Neutrophil (primary cell): ENCODE results near the gene CPAMD8.

Experiments used
- H3K27ac ChIP-seq: fragments of 200-600 bp; sonication (generic); 2 replicates; pipeline ENCODE4 v1.5.1; 2016; ENCODE audit warnings: mild to moderate bottlenecking, moderate library complexity
- H3K27me3 ChIP-seq: fragments of 200-600 bp; sonication (generic); 2 replicates; pipeline ENCODE4 v1.6.0; 2016; ENCODE audit warnings: mild to moderate bottlenecking
- H3K36me3 ChIP-seq: fragments of 200-600 bp; sonication (generic); 2 replicates; pipeline ENCODE4 v1.5.1; 2017
- H3K4me1 ChIP-seq, 2 experiments: fragments of 200-600 bp in 1 of 2; sonication (generic) in 1 of 2; 1 replicate in 1 of 2; 2 replicates in 1 of 2; pipeline versions ENCODE4 v1.5.1 to v1.6.1; 2013 to 2016; ENCODE audit warnings: low read depth in 1 of 2, low read length in 1 of 2, mild to moderate bottlenecking in 1 of 2, moderate library complexity in 1 of 2; ENCODE audit not compliant: control insufficient read depth in 1 of 2, insufficient read depth in 1 of 2
- H3K4me3 ChIP-seq, 2 experiments: fragments of 200-600 bp in 1 of 2; sonication (generic) in 1 of 2; 1 replicate in 1 of 2; 2 replicates in 1 of 2; pipeline ENCODE4 v1.5.1; 2013 to 2016; ENCODE audit warnings: low read depth in 1 of 2, low read length in 1 of 2, mild to moderate bottlenecking in 1 of 2, moderate library complexity in 1 of 2
- H3K9me3 ChIP-seq: fragments of 200-600 bp; sonication (generic); 2 replicates; pipeline ENCODE4 v1.5.1; 2016
- CTCF ChIP-seq: fragments of 200-600 bp; sonication (generic); IDR thresholded peaks from 2 replicates; pipeline ENCODE4 v1.5.1; 2016; ENCODE audit warnings: antibody characterized with exemption

The CPAMD8 gene

DNA sequence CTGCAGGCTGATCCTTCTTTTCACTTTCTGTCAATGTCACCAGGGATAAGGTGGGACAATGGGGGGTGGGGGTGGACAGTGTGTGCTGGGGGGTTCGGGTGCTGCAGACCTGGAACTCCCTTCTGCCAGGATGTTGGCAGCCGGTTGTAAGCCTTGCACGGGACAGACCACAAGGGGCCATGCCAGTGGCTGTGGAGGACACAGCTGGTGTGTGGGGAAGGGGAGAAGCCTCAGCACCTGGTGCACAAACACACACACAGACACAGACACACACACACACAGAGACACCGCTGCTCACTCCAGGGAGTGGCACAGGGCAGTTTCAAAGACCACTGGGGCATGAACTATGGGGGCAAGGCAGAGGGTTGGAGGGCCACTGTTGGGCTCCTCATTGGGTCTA, 134.2 kb downstream of the CPAMD8 start:
- H3K27me3 ChIP-seq: peaks cover 91% of the 10 kb centered on the region
- no peak overlapping the region for H3K27ac ChIP-seq

GRCh38 chr19:16891696-16892382, 134.8 kb downstream of the CPAMD8 start:
- Histone ChIP-seq H3K36me3 (no peaks in the 10 kb centered on the region), H3K4me3 (no peak overlapping the region), H3K27me3 (peaks cover 94% of the 10 kb centered on the region), H3K9me3 (no peaks in the 10 kb centered on the region), H3K27ac (no peak overlapping the region), H3K4me1 (peaks cover 6 to 11% of the 10 kb centered on the region in 2 experiments)
- TF ChIP-seq CTCF: no peak

More for the DNA sequence above, 134.2 kb downstream of the CPAMD8 start:
- Histone ChIP-seq H3K4me1 (peaks cover 6 to 16% of the 10 kb centered on the region in 2 experiments), H3K9me3 (no peaks in the 10 kb centered on the region), H3K4me3 (no peak overlapping the region), H3K36me3 (no peaks in the 10 kb centered on the region)
- TF ChIP-seq CTCF: no peak

- peaks cover 0 to 4% of the 10 kb centered on the region in 2 experiments for H3K4me1 ChIP-seq
- H3K9me3 ChIP-seq: no peaks in the 10 kb centered on the region
- H3K36me3 ChIP-seq: no peaks in the 10 kb centered on the region
- H3K27me3 ChIP-seq: peaks cover 81% of the 10 kb centered on the region
- TF ChIP-seq CTCF: no peak
- H3K4me3 ChIP-seq: no peak overlapping the region
- H3K27ac ChIP-seq: no peak overlapping the region
Observed at GRCh38 chr19:16890461-16891184, 136.0 kb downstream of the CPAMD8 start.

DNA sequence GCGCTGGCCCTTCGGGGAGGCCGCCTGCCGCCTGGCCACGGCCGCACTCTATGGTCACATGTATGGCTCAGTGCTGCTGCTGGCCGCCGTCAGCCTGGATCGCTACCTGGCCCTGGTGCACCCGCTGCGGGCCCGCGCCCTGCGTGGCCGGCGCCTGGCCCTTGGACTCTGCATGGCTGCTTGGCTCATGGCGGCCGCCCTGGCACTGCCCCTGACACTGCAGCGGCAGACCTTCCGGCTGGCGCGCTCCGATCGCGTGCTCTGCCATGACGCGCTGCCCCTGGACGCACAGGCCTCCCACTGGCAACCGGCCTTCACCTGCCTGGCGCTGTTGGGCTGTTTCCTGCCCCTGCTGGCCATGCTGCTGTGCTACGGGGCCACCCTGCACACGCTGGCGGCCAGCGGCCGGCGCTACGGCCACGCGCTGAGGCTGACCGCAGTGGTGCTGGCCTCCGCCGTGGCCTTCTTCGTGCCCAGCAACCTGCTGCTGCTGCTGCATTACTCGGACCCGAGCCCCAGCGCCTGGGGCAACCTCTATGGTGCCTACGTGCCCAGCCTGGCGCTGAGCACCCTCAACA, 136.6 kb downstream of the CPAMD8 start:
- no peaks in the 10 kb centered on the region for H3K9me3 ChIP-seq
- peaks cover 0 to 4% of the 10 kb centered on the region in 2 experiments for H3K4me1 ChIP-seq
- no peak overlapping the region for H3K27ac ChIP-seq
- peaks cover 75% of the 10 kb centered on the region for H3K27me3 ChIP-seq
- no peaks in the 10 kb centered on the region for H3K36me3 ChIP-seq
- TF ChIP-seq CTCF: no peak
- H3K4me3 ChIP-seq: no peak overlapping the region

DNA sequence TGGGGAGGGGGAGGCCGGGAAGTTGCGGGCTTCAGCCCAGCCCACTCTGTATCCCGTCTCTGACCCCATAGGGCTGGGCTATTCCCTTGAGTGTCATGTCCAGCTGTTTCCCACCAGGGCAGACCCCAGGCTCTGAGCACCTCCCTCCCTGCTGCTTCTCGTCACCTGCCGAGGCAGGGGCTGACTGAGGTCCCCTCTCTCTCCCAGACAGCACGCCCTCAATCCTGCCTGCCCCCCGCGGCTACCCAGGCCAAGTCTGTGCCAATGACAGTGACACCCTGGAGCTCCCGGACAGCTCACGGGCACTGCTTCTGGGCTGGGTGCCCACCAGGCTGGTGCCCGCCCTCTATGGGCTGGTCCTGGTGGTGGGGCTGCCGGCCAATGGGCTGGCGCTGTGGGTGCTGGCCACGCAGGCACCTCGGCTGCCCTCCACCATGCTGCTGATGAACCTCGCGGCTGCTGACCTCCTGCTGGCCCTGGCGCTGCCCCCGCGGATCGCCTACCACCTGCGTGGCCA, 137.2 kb downstream of the CPAMD8 start:
- Histone ChIP-seq H3K27me3 (peaks cover 69% of the 10 kb centered on the region), H3K9me3 (no peaks in the 10 kb centered on the region), H3K36me3 (no peaks in the 10 kb centered on the region), H3K27ac (no peak overlapping the region), H3K4me1 (peaks cover 0 to 4% of the 10 kb centered on the region in 2 experiments), H3K4me3 (no peak overlapping the region)
- TF ChIP-seq CTCF: no peak
